RWPE2 (cell line): ENCODE data around the gene OPALIN.

Experiments
- ATAC-seq: fragments of 200-7000 bp; cut with Tn5 transposase; 3 replicates; pipeline ENCODE4 v1.9.1; 2021; ENCODE audit warnings: low read depth
- DNase-seq: peaks from one replicate; pipeline ENCODE4 v3.0.0-alpha.2; 2020; ENCODE audit warnings: low spot score
- H3K27ac ChIP-seq: fragments of 450-650 bp; 2 replicates; pipeline ENCODE4 v1.5.1; 2017; ENCODE audit warnings: mild to moderate bottlenecking; ENCODE audit not compliant: poor library complexity, severe bottlenecking
- H3K27me3 ChIP-seq: fragments of 250-450 bp; sonication (Bioruptor Pico); 2 replicates; pipeline ENCODE4 v1.5.1; 2021; ENCODE audit warnings: mild to moderate bottlenecking, moderate library complexity; ENCODE audit not compliant: insufficient read depth, poor library complexity, severe bottlenecking
- H3K36me3 ChIP-seq: fragments of 250-450 bp; sonication (Bioruptor Pico); 2 replicates; pipeline ENCODE4 v1.5.1; 2020; ENCODE audit warnings: low read depth, mild to moderate bottlenecking, moderate library complexity
- H3K4me1 ChIP-seq: fragments of 250-450 bp; sonication (Bioruptor Pico); 2 replicates; pipeline ENCODE4 v1.5.1; 2021; ENCODE audit warnings: mild to moderate bottlenecking, moderate library complexity; ENCODE audit not compliant: insufficient read depth, poor library complexity, severe bottlenecking
- H3K4me3 ChIP-seq: fragments of 250-450 bp; sonication (Bioruptor Pico); 2 replicates; pipeline ENCODE4 v1.5.1; 2021; ENCODE audit warnings: mild to moderate bottlenecking, moderate library complexity; ENCODE audit not compliant: severe bottlenecking
- H3K9me3 ChIP-seq: fragments of 250-450 bp; sonication (Bioruptor Pico); 2 replicates; pipeline ENCODE4 v1.5.1; 2021; ENCODE audit warnings: mild to moderate bottlenecking, moderate library complexity; ENCODE audit not compliant: severe bottlenecking
- TF ChIP-seq, protein P1 (sequence below): fragments of 450-650 bp; IDR thresholded peaks from one replicate; pipeline ENCODE4 v1.5.1; 2017; ENCODE audit warnings: mild to moderate bottlenecking, moderate library complexity; ENCODE audit not compliant: poor library complexity, severe bottlenecking

The OPALIN gene

DNA sequence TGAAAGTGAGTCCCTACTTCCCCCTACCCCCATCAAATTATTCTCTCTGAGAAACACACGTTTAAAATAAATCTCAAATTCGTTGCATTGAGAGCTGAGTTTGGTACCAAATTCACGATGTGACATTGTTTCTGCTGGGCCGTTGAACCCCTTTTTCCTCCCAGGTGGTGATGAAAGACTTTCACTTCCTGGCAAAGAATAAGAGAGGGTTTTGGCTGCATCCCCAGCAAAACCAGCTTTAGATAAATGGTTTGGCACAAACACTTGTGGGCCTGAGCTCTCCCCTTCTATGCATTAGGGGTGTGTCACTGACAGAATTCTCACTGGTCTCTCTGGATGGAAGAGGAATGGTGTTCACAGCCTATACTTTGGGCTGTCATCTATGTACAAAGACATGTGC, 63.3 kb downstream of the OPALIN start:
- Histone ChIP-seq H3K9me3 (no peaks in the 10 kb centered on the region), H3K4me3 (no peak overlapping the region), H3K36me3 (no peaks in the 10 kb centered on the region), H3K4me1 (no peaks in the 10 kb centered on the region), H3K27ac (no peak overlapping the region), H3K27me3 (peaks cover 14% of the 10 kb centered on the region)
- ATAC-seq (no peak), DNase-seq (no peak)
- TF ChIP-seq, protein P1, sequence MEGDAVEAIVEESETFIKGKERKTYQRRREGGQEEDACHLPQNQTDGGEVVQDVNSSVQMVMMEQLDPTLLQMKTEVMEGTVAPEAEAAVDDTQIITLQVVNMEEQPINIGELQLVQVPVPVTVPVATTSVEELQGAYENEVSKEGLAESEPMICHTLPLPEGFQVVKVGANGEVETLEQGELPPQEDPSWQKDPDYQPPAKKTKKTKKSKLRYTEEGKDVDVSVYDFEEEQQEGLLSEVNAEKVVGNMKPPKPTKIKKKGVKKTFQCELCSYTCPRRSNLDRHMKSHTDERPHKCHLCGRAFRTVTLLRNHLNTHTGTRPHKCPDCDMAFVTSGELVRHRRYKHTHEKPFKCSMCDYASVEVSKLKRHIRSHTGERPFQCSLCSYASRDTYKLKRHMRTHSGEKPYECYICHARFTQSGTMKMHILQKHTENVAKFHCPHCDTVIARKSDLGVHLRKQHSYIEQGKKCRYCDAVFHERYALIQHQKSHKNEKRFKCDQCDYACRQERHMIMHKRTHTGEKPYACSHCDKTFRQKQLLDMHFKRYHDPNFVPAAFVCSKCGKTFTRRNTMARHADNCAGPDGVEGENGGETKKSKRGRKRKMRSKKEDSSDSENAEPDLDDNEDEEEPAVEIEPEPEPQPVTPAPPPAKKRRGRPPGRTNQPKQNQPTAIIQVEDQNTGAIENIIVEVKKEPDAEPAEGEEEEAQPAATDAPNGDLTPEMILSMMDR: no peak
